KMS-11 (cell line): ENCODE data around the gene TNFRSF6B.

Experiments used
- H2AFZ ChIP-seq: fragments of 200-600 bp; sonication (generic); 2 replicates; pipeline ENCODE4 v1.6.1; 2016; ENCODE audit warnings: antibody characterized with exemption, mixed run types, low read depth
- H3K27ac ChIP-seq: fragments of 200-600 bp; sonication (generic); 2 replicates; pipeline ENCODE4 v1.6.1; 2016; ENCODE audit warnings: mild to moderate bottlenecking, mixed run types
- H3K27me3 ChIP-seq: fragments of 200-600 bp; sonication (generic); 2 replicates; pipeline ENCODE4 v1.6.1; 2017; ENCODE audit warnings: mild to moderate bottlenecking, low read depth, mixed run types, moderate library complexity; ENCODE audit not compliant: insufficient read depth
- H3K36me3 ChIP-seq: fragments of 200-600 bp; sonication (generic); 2 replicates; pipeline ENCODE4 v1.6.1; 2017; ENCODE audit warnings: mild to moderate bottlenecking, mixed run types; ENCODE audit not compliant: insufficient read depth
- H3K4me1 ChIP-seq: fragments of 200-600 bp; sonication (generic); 2 replicates; pipeline ENCODE4 v1.6.1; 2016; ENCODE audit warnings: mild to moderate bottlenecking, low read depth, mixed run types; ENCODE audit not compliant: poor library complexity, severe bottlenecking
- H3K4me2 ChIP-seq: fragments of 200-600 bp; sonication (generic); 2 replicates; pipeline ENCODE4 v1.7.0; 2016; ENCODE audit warnings: mild to moderate bottlenecking, mixed run types
- H3K4me3 ChIP-seq: fragments of 200-600 bp; sonication (generic); IDR thresholded peaks from 2 replicates; pipeline ENCODE4 v1.6.1; 2017; ENCODE audit warnings: low read depth, low read length, mixed read lengths; ENCODE audit not compliant: insufficient read depth
- H3K79me2 ChIP-seq: fragments of 200-600 bp; sonication (generic); 2 replicates; pipeline ENCODE4 v1.6.1; 2016; ENCODE audit warnings: low read depth, mixed run types; ENCODE audit not compliant: insufficient read depth
- H3K9ac ChIP-seq: fragments of 200-600 bp; sonication (generic); 2 replicates; pipeline ENCODE4 v1.6.1; 2016; ENCODE audit warnings: mild to moderate bottlenecking, mixed run types
- H4K20me1 ChIP-seq: fragments of 200-600 bp; sonication (generic); 2 replicates; pipeline ENCODE4 v1.6.1; 2016; ENCODE audit warnings: mild to moderate bottlenecking, mixed run types; ENCODE audit not compliant: insufficient read depth
- CTCF ChIP-seq: fragments of 200-600 bp; sonication (generic); conservative IDR thresholded peaks from 2 replicates; pipeline ENCODE4 v1.6.1; 2017; ENCODE audit warnings: low read depth, mild to moderate bottlenecking, antibody characterized with exemption, low read length, moderate library complexity, mixed read lengths

Gene TNFRSF6B

GRCh38 chr20:63707558-63708300 is 11.3 kb downstream of the TNFRSF6B start, which contains the start of the genes ARFRP1 and ZGPAT:
ARFRP1 (minus strand) TSS chr20:63707976; CDS start chr20:63707091, 885 bp downstream.
ZGPAT (plus strand) TSS chr20:63708039; CDS start chr20:63708581, 542 bp downstream.
- Histone ChIP-seq H3K27me3 (no peaks in the 10 kb centered on the region), H3K4me3 (no peak within 1 kb of the TSS), H4K20me1 (peaks cover 3% of the 10 kb centered on the region; the same call in 1 of the 2 replicates), H3K36me3 (no peaks in the 10 kb centered on the region; the same call in 1 of the 2 replicates), H3K4me1 (peaks cover 20% of the 10 kb centered on the region), H3K79me2 (peaks cover 53% of the 10 kb centered on the region; the same call in 1 of the 2 replicates), H2AFZ (peak within 1 kb of the TSS; percentile 42), H3K27ac (peak within 1 kb of the TSS; percentile 53), H3K4me2 (peak within 1 kb of the TSS; percentile 86), H3K9ac (peak within 1 kb of the TSS; percentile 52)
- TF ChIP-seq CTCF, result no peak

- Histone ChIP-seq H3K4me1 (peaks cover 20% of the 10 kb centered on the region), H3K9ac (peak overlapping the region; percentile 52; the same call in 1 of the 2 replicates), H4K20me1 (peaks cover 3% of the 10 kb centered on the region; the same call in 1 of the 2 replicates), H3K4me2 (peak overlapping the region; percentile 86), H3K79me2 (peaks cover 61% of the 10 kb centered on the region; the same call in 1 of the 2 replicates), H2AFZ (peak overlapping the region; percentile 42), H3K27ac (no peak overlapping the region; the same call in 1 of the 2 replicates), H3K36me3 (no peaks in the 10 kb centered on the region; the same call in 1 of the 2 replicates), H3K27me3 (no peaks in the 10 kb centered on the region), H3K4me3 (no peak overlapping the region)
- TF ChIP-seq CTCF, result no peak
Observed at GRCh38 chr20:63708301-63709148, 12.1 kb downstream of the TNFRSF6B start.

- Histone ChIP-seq H3K79me2 (peaks cover 62% of the 10 kb centered on the region; the same call in 1 of the 2 replicates), H3K4me3 (no peak overlapping the region), H3K27me3 (no peaks in the 10 kb centered on the region), H3K4me2 (peak overlapping the region; percentile 86; the same call in 1 of the 2 replicates), H3K4me1 (peaks cover 20% of the 10 kb centered on the region), H3K36me3 (peaks cover under 1% of the 10 kb centered on the region; the same call in 1 of the 2 replicates), H3K27ac (no peak overlapping the region), H4K20me1 (peaks cover 3% of the 10 kb centered on the region; the same call in 1 of the 2 replicates), H2AFZ (no peak overlapping the region), H3K9ac (no peak overlapping the region)
- no peak for TF ChIP-seq CTCF
Observed at GRCh38 chr20:63709149-63709527, 12.7 kb downstream of the TNFRSF6B start.

- H3K36me3 ChIP-seq, result peaks cover 16% of the 10 kb centered on the region; the same call in 1 of the 2 replicates
- H3K9ac ChIP-seq, result no peak overlapping the region
- no peak overlapping the region for H3K4me3 ChIP-seq
- no peak overlapping the region for H3K27ac ChIP-seq
- H3K4me1 ChIP-seq, result peaks cover 13% of the 10 kb centered on the region
- H2AFZ ChIP-seq, result no peak overlapping the region
- peaks cover 3% of the 10 kb centered on the region; the same call in 1 of the 2 replicates for H4K20me1 ChIP-seq
- H3K4me2 ChIP-seq, result no peak overlapping the region
- no peaks in the 10 kb centered on the region for H3K27me3 ChIP-seq
- H3K79me2 ChIP-seq, result peaks cover 60% of the 10 kb centered on the region; the same call in 1 of the 2 replicates
- TF ChIP-seq CTCF, result no peak
Observed at GRCh38 chr20:63711085-63711645, 14.7 kb downstream of the TNFRSF6B start.
